ENCODE measurements around the gene SNX8. TPM values are rescaled to one million over a fixed set of nuclear protein-coding genes. Genes with fewer than 3 reads are reported as not detected.

Gene SNX8
- total RNA-seq, 1 experiment from 2014 or later: 139 TPM

DNA sequence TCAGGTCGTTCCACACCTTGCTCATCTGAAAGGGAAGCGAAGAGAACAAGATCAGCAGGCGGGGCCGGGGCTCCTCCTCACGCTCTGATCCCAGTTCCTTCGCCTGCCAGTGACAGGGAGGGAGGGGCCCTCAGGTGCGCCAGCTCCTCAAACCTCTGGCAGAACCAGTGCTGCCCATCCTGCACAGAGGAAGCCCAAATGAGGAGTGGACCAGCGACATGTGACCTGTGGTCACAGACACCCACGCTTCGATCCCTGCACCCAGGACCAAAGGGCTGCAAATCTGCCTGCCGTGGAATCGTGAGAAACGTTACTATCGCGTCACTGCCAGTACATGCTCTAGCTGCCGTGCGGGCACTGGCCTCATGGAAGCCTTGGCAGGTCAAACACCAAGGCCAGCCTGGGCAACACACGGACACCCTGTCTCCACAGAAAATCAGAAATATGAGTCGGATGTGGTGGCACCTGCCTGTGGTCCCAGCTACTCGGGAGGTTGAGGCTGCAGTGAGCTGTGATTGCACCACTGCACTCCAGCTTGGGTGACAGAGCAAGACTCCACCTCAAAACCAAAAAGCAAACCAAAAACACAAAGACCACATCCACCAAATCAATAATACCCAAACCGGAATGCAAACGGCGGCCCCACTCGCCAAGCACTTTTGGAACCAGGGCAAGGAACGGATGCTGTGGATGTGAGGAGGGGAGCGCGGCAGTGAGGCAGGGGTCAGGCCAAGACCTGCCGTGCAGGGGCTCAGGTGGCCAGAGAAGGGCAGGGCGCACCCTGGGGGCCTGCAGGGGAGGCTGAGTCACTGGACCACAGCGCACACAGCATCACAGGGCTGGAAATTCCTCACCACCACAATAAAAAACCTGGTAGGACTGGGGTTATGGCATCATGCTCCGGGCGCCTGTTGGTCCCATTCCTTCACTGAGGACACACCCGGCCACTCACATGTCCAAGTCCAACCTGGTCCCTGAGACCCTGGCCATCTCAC, 58.8 kb downstream of the SNX8 start:
- DNase-seq (ENCODE audit: low read depth, low spot score): no peak
- H3K27ac ChIP-seq (ENCODE audit: low read length): no peak overlapping the region
- CTCF ChIA-PET: no interaction called here
- no peaks in the 10 kb centered on the region for H3K4me1 ChIP-seq (ENCODE audit: control insufficient read depth, insufficient read depth, low read length)
- H3K4me3 ChIP-seq (ENCODE audit: low read depth in 2 of 2, low read length in 2 of 2): no peak overlapping the region
- H3K27me3 ChIP-seq (ENCODE audit: control insufficient read depth, insufficient read depth, low read length): no peaks in the 10 kb centered on the region
- no peak for ATAC-seq
- in situ Hi-C loops (cut with HindIII; ENCODE audit: low pct_unique_long_range_greater_than_20kb, low sequenced_read_pairs) (no loop called here), intact Hi-C loops (cut with micrococcal nuclease; ENCODE audit: unreplicated experiment) (no loop called here)
- H3K9me3 ChIP-seq (ENCODE audit: control insufficient read depth, insufficient read depth, low read depth, low read length): no peaks in the 10 kb centered on the region
- POLR2A ChIA-PET: interaction anchor here (0.6 kb wide), 2 partner anchors 16 to 410 kb away, joined by 3 read pairs; no protein-coding TSS in a partner anchor
- no TSS peak for BruUV-seq (replicated peaks)
- TF ChIP-seq, protein P1, sequence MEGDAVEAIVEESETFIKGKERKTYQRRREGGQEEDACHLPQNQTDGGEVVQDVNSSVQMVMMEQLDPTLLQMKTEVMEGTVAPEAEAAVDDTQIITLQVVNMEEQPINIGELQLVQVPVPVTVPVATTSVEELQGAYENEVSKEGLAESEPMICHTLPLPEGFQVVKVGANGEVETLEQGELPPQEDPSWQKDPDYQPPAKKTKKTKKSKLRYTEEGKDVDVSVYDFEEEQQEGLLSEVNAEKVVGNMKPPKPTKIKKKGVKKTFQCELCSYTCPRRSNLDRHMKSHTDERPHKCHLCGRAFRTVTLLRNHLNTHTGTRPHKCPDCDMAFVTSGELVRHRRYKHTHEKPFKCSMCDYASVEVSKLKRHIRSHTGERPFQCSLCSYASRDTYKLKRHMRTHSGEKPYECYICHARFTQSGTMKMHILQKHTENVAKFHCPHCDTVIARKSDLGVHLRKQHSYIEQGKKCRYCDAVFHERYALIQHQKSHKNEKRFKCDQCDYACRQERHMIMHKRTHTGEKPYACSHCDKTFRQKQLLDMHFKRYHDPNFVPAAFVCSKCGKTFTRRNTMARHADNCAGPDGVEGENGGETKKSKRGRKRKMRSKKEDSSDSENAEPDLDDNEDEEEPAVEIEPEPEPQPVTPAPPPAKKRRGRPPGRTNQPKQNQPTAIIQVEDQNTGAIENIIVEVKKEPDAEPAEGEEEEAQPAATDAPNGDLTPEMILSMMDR (IDR thresholded peaks at IDR 0.05): no peak
- TF ChIP-seq TCF7L2 (IDR thresholded peaks at IDR 0.05; ENCODE audit: low read depth, low read length): no peak
- no peak for TF ChIP-seq SIN3A (IDR thresholded peaks at IDR 0.05; ENCODE audit: borderline replicate concordance, insufficient read depth, low read depth, low read length)
- TF ChIP-seq, protein P2, sequence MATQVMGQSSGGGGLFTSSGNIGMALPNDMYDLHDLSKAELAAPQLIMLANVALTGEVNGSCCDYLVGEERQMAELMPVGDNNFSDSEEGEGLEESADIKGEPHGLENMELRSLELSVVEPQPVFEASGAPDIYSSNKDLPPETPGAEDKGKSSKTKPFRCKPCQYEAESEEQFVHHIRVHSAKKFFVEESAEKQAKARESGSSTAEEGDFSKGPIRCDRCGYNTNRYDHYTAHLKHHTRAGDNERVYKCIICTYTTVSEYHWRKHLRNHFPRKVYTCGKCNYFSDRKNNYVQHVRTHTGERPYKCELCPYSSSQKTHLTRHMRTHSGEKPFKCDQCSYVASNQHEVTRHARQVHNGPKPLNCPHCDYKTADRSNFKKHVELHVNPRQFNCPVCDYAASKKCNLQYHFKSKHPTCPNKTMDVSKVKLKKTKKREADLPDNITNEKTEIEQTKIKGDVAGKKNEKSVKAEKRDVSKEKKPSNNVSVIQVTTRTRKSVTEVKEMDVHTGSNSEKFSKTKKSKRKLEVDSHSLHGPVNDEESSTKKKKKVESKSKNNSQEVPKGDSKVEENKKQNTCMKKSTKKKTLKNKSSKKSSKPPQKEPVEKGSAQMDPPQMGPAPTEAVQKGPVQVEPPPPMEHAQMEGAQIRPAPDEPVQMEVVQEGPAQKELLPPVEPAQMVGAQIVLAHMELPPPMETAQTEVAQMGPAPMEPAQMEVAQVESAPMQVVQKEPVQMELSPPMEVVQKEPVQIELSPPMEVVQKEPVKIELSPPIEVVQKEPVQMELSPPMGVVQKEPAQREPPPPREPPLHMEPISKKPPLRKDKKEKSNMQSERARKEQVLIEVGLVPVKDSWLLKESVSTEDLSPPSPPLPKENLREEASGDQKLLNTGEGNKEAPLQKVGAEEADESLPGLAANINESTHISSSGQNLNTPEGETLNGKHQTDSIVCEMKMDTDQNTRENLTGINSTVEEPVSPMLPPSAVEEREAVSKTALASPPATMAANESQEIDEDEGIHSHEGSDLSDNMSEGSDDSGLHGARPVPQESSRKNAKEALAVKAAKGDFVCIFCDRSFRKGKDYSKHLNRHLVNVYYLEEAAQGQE (IDR thresholded peaks at IDR 0.05; ENCODE audit: insufficient read depth in 1 of 2, low read depth in 2 of 2, low read length in 1 of 2): no peak
- no peak for TF ChIP-seq POLR2AphosphoS5 (IDR thresholded peaks at IDR 0.05; ENCODE audit: low read depth, low read length)
- H3K36me3 ChIP-seq (ENCODE audit: control insufficient read depth, insufficient read depth, low read length): no peaks in the 10 kb centered on the region; the same call in 1 of the 2 replicates

DNA sequence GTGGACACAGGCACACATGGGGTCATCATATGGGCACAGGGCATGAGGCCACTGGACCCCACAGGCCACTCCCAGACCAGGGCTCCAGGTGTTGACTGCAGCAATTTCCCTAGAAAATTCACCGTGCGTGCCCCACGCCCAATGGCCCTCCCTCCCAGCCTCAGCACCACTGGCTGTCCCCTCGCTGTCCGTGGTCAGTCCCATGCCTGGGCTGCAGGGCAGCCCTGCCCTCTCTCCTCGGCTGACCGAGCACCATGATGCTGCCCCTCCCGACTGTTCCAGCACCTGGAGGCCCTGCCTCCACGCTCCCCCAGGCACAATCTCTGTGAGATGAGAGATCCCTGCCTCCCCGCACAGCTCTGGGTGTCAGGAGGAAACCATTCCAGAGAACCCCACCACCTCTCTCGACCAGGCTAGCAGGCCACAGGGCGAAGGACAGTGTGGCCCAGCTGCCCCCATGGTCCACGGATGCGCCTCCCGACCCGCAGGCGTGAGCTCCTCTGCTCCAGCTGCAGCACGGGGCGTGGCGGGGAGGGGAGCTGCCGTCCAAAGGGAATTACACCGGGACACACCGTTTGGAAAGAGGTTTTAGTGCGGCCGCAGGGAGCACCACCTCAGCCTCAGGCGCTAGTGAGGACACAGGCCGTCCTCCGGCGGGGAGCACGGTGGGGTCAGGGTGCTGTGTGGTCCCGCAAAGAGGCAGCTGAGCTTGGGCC, 59.7 kb downstream of the SNX8 start:
- TF ChIP-seq, protein P2 (IDR thresholded peaks at IDR 0.05; ENCODE audit: insufficient read depth in 1 of 2, low read depth in 2 of 2, low read length in 1 of 2): no peak
- TF ChIP-seq SIN3A (IDR thresholded peaks at IDR 0.05; ENCODE audit: borderline replicate concordance, insufficient read depth, low read depth, low read length) (no peak), POLR2AphosphoS5 (IDR thresholded peaks at IDR 0.05; ENCODE audit: low read depth, low read length) (no peak), TCF7L2 (IDR thresholded peaks at IDR 0.05; ENCODE audit: low read depth, low read length) (no peak)
- TF ChIP-seq, protein P1 (IDR thresholded peaks at IDR 0.05): no peak
- H3K4me1 ChIP-seq (ENCODE audit: control insufficient read depth, insufficient read depth, low read length): no peaks in the 10 kb centered on the region
- H3K27me3 ChIP-seq (ENCODE audit: control insufficient read depth, insufficient read depth, low read length): no peaks in the 10 kb centered on the region
- intact Hi-C loops (cut with micrococcal nuclease; ENCODE audit: unreplicated experiment) (no loop called here), in situ Hi-C loops (cut with HindIII; ENCODE audit: low pct_unique_long_range_greater_than_20kb, low sequenced_read_pairs) (no loop called here)
- ChIA-PET POLR2A (no interaction called here), CTCF (no interaction called here)
- H3K9me3 ChIP-seq (ENCODE audit: control insufficient read depth, insufficient read depth, low read depth, low read length): no peaks in the 10 kb centered on the region
- DNase-seq (ENCODE audit: low read depth, low spot score) (no peak), ATAC-seq (no peak)
- BruUV-seq (replicated peaks): TSS peak; percentile 81
- H3K27ac ChIP-seq (ENCODE audit: low read length): no peak overlapping the region
- H3K36me3 ChIP-seq (ENCODE audit: control insufficient read depth, insufficient read depth, low read length): no peaks in the 10 kb centered on the region; the same call in 1 of the 2 replicates
- H3K4me3 ChIP-seq (ENCODE audit: low read depth in 2 of 2, low read length in 2 of 2): no peak overlapping the region
